HEK293 (cell line): ENCODE measurements around the gene HIPK1.

Source experiments
- TRIM28 ChIP-seq: IDR thresholded peaks from 2 replicates; pipeline ENCODE4 v1.6.1; 2011; ENCODE audit warnings: low read length, control low read depth, borderline replicate concordance
- ZBTB48 ChIP-seq: fragments of 450-650 bp; formaldehyde crosslinking; IDR thresholded peaks from 2 replicates; pipeline ENCODE4 v1.5.1; 2016; ENCODE audit warnings: missing biosample characterization, missing genetic modification characterization
- ZNF140 ChIP-seq: fragments of 450-650 bp; formaldehyde crosslinking; IDR thresholded peaks from 2 replicates; pipeline ENCODE4 v1.5.1; 2016; ENCODE audit warnings: missing biosample characterization, missing genetic modification characterization
- TF ChIP-seq, protein P1 (sequence below): fragments of 450-650 bp; formaldehyde crosslinking; IDR thresholded peaks from 2 replicates; pipeline ENCODE4 v1.5.1; 2016; ENCODE audit warnings: missing biosample characterization, missing genetic modification characterization
- TF ChIP-seq, protein P2 (sequence below): fragments of 450-650 bp; formaldehyde crosslinking; IDR thresholded peaks from 2 replicates; pipeline ENCODE4 v1.5.1; 2016; ENCODE audit warnings: missing biosample characterization, missing genetic modification characterization, borderline replicate concordance
- TF ChIP-seq, protein P3 (sequence below): fragments of 450-650 bp; formaldehyde crosslinking; IDR thresholded peaks from 2 replicates; pipeline ENCODE4 v1.5.1; 2016; ENCODE audit warnings: missing biosample characterization, missing genetic modification characterization
- TF ChIP-seq, protein P4 (sequence below): fragments of 450-650 bp; IDR thresholded peaks from 2 replicates; pipeline ENCODE4 v1.5.1; 2018; ENCODE audit warnings: missing biosample characterization, mild to moderate bottlenecking, missing genetic modification characterization

DNA sequence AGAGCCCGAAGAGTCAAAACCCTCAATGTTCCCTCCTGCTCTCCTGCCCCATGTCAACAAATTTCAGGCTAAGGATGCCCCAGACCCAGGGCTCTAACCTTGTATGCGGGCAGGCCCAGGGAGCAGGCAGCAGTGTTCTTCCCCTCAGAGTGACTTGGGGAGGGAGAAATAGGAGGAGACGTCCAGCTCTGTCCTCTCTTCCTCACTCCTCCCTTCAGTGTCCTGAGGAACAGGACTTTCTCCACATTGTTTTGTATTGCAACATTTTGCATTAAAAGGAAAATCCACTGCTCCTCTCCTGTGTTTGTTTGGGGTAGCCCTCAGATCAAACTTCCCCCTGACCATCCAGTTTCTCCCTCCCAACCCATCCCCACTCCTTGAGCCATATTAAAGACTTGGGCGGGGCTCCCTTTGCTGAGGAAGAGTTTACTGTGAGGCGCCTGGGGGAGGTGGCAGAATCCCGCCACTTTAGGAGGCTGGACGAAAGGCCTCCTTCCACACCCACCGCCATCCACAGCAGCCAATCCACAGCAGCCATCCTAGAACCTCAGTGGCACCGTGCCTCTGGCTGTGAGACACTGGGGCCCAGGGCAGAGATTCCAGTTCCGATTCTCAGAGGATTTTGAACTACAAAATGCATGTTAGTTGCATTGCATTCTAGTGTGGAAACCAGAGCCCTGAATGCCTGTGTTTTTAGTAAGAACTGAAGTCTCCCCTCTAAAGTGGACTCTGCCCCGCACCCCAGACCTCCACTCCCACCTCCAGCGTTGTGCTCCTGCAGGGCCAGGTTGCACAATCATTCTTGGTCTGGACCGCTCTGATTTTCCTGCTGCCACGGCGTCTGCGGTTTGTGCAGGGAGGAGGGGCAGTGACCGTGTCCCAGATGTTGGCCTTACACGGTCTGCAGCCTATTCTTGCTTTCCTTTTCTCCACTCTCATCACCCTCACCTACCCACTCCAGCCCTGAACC lies 53.1 kb downstream of the HIPK1 start:
- TF ChIP-seq ZBTB48 (no peak), ZNF140 (tag by site-specific recombination) (no peak), TRIM28 (no peak)
- TF ChIP-seq, protein P1, sequence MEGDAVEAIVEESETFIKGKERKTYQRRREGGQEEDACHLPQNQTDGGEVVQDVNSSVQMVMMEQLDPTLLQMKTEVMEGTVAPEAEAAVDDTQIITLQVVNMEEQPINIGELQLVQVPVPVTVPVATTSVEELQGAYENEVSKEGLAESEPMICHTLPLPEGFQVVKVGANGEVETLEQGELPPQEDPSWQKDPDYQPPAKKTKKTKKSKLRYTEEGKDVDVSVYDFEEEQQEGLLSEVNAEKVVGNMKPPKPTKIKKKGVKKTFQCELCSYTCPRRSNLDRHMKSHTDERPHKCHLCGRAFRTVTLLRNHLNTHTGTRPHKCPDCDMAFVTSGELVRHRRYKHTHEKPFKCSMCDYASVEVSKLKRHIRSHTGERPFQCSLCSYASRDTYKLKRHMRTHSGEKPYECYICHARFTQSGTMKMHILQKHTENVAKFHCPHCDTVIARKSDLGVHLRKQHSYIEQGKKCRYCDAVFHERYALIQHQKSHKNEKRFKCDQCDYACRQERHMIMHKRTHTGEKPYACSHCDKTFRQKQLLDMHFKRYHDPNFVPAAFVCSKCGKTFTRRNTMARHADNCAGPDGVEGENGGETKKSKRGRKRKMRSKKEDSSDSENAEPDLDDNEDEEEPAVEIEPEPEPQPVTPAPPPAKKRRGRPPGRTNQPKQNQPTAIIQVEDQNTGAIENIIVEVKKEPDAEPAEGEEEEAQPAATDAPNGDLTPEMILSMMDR = no peak
- TF ChIP-seq, protein P2, sequence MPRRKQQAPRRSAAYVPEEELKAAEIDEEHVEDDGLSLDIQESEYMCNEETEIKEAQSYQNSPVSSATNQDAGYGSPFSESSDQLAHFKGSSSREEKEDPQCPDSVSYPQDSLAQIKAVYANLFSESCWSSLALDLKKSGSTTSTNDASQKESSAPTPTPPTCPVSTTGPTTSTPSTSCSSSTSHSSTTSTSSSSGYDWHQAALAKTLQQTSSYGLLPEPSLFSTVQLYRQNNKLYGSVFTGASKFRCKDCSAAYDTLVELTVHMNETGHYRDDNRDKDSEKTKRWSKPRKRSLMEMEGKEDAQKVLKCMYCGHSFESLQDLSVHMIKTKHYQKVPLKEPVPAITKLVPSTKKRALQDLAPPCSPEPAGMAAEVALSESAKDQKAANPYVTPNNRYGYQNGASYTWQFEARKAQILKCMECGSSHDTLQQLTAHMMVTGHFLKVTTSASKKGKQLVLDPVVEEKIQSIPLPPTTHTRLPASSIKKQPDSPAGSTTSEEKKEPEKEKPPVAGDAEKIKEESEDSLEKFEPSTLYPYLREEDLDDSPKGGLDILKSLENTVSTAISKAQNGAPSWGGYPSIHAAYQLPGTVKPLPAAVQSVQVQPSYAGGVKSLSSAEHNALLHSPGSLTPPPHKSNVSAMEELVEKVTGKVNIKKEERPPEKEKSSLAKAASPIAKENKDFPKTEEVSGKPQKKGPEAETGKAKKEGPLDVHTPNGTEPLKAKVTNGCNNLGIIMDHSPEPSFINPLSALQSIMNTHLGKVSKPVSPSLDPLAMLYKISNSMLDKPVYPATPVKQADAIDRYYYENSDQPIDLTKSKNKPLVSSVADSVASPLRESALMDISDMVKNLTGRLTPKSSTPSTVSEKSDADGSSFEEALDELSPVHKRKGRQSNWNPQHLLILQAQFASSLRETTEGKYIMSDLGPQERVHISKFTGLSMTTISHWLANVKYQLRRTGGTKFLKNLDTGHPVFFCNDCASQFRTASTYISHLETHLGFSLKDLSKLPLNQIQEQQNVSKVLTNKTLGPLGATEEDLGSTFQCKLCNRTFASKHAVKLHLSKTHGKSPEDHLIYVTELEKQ = no peak
- TF ChIP-seq, protein P3, sequence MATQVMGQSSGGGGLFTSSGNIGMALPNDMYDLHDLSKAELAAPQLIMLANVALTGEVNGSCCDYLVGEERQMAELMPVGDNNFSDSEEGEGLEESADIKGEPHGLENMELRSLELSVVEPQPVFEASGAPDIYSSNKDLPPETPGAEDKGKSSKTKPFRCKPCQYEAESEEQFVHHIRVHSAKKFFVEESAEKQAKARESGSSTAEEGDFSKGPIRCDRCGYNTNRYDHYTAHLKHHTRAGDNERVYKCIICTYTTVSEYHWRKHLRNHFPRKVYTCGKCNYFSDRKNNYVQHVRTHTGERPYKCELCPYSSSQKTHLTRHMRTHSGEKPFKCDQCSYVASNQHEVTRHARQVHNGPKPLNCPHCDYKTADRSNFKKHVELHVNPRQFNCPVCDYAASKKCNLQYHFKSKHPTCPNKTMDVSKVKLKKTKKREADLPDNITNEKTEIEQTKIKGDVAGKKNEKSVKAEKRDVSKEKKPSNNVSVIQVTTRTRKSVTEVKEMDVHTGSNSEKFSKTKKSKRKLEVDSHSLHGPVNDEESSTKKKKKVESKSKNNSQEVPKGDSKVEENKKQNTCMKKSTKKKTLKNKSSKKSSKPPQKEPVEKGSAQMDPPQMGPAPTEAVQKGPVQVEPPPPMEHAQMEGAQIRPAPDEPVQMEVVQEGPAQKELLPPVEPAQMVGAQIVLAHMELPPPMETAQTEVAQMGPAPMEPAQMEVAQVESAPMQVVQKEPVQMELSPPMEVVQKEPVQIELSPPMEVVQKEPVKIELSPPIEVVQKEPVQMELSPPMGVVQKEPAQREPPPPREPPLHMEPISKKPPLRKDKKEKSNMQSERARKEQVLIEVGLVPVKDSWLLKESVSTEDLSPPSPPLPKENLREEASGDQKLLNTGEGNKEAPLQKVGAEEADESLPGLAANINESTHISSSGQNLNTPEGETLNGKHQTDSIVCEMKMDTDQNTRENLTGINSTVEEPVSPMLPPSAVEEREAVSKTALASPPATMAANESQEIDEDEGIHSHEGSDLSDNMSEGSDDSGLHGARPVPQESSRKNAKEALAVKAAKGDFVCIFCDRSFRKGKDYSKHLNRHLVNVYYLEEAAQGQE (tag by site-specific recombination) = no peak
- TF ChIP-seq, protein P4, sequence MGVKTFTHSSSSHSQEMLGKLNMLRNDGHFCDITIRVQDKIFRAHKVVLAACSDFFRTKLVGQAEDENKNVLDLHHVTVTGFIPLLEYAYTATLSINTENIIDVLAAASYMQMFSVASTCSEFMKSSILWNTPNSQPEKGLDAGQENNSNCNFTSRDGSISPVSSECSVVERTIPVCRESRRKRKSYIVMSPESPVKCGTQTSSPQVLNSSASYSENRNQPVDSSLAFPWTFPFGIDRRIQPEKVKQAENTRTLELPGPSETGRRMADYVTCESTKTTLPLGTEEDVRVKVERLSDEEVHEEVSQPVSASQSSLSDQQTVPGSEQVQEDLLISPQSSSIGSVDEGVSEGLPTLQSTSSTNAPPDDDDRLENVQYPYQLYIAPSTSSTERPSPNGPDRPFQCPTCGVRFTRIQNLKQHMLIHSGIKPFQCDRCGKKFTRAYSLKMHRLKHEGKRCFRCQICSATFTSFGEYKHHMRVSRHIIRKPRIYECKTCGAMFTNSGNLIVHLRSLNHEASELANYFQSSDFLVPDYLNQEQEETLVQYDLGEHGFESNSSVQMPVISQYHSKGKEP (tag by site-specific recombination) = no peak
